PC-9 (cell line): ENCODE results near the gene ADARB2. TPM values are rescaled to one million over a fixed set of nuclear protein-coding genes. Genes with fewer than 3 reads are reported as not detected.

Source experiments
- BruUV-seq: library from RNA; stranded (reverse); fragments of 400-500 nt; replicated peaks from 2 replicates; lab custom pipeline; 2021; lab: Mats Ljungman, UMichigan
- CTCF ChIA-PET: fragments of 300-600 bp; sonication (Branson Sonifier 250); formaldehyde crosslinking; loops from one replicate; lab custom pipeline; 2022; ENCODE audit warnings: antibody characterized with exemption; lab: Charles Lee
- POLR2A ChIA-PET: fragments of 300-600 bp; sonication (Branson Sonifier 250); formaldehyde crosslinking; loops from one replicate; lab custom pipeline; 2022; ENCODE audit warnings: antibody characterized with exemption; ENCODE audit not compliant: unreplicated experiment; lab: Charles Lee
- DNase-seq, 2 experiments: peaks; one replicate each; pipeline versions ENCODE4 v3.0.0 to v3.0.0-alpha.2; 2015 to 2022; ENCODE audit warnings: mixed read lengths in 1 of 2
- H2AFZ ChIP-seq: fragments of 200-600 bp; sonication (generic); 2 replicates; pipeline ENCODE4 v1.8.1; 2017; ENCODE audit warnings: antibody characterized with exemption
- H3F3A ChIP-seq: fragments of 200-600 bp; sonication (generic); 2 replicates; pipeline ENCODE4 v1.8.1; 2017; ENCODE audit warnings: antibody characterized with exemption, mild to moderate bottlenecking, low read depth; ENCODE audit not compliant: insufficient read depth
- H3K27ac ChIP-seq: fragments of 200-600 bp; sonication (generic); 2 replicates; pipeline ENCODE4 v1.6.1; 2016; ENCODE audit warnings: mixed run types
- H3K27me3 ChIP-seq: fragments of 200-600 bp; sonication (generic); 2 replicates; pipeline ENCODE4 v1.6.1; 2016; ENCODE audit warnings: low read depth, mixed run types; ENCODE audit not compliant: insufficient read depth
- H3K36me3 ChIP-seq: fragments of 200-600 bp; sonication (generic); 2 replicates; pipeline ENCODE4 v1.6.1; 2016; ENCODE audit warnings: low read depth, mixed run types
- H3K4me1 ChIP-seq: fragments of 200-600 bp; sonication (generic); replicated peaks from 2 replicates; pipeline ENCODE4 v1.6.1; 2016; ENCODE audit warnings: mixed run types; ENCODE audit not compliant: insufficient read depth
- H3K4me2 ChIP-seq: fragments of 200-600 bp; sonication (generic); 2 replicates; pipeline ENCODE4 v1.6.1; 2017; ENCODE audit warnings: mixed run types
- H3K4me3 ChIP-seq: fragments of 200-600 bp; sonication (generic); 2 replicates; pipeline ENCODE4 v1.6.1; 2016; ENCODE audit warnings: mixed run types
- H3K79me2 ChIP-seq: fragments of 200-600 bp; sonication (generic); 2 replicates; pipeline ENCODE4 v1.6.1; 2017; ENCODE audit warnings: low read depth, mixed run types
- H3K9me2 ChIP-seq: fragments of 200-600 bp; sonication (generic); 2 replicates; pipeline ENCODE4 v1.8.1; 2017; ENCODE audit warnings: mild to moderate bottlenecking; ENCODE audit not compliant: insufficient read depth
- H3K9me3 ChIP-seq: fragments of 200-600 bp; sonication (generic); 2 replicates; pipeline ENCODE4 v1.8.1; 2016; ENCODE audit warnings: low read depth; ENCODE audit not compliant: insufficient read depth
- H4K20me1 ChIP-seq: fragments of 200-600 bp; sonication (generic); 2 replicates; pipeline ENCODE4 v1.8.1; 2017; ENCODE audit not compliant: insufficient read depth
- EZH2 ChIP-seq: fragments of 200-600 bp; sonication (generic); IDR thresholded peaks from 2 replicates; pipeline ENCODE4 v1.8.0; 2017; ENCODE audit warnings: antibody characterized with exemption, low read depth
- intact Hi-C: fragments of 100-400 bp; cut with micrococcal nuclease; formaldehyde crosslinking; loops from one replicate; pipeline ENCODE4 v1.10.0; 2022; ENCODE audit not compliant: unreplicated experiment
- total RNA-seq: library from RNA; stranded (reverse); gene quantifications from 2 replicates; pipeline ENCODE4 v1.2.3, GENCODE V29; 2021
- TF ChIP-seq, protein P1 (sequence below): fragments of 200-600 bp; sonication (generic); conservative IDR thresholded peaks from 2 replicates; pipeline ENCODE4 v1.6.1; 2017; ENCODE audit warnings: mixed run types, antibody characterized with exemption, mild to moderate bottlenecking, moderate library complexity

Gene ADARB2
- total RNA-seq, 1 experiment from 2014 or later, result not detected

DNA sequence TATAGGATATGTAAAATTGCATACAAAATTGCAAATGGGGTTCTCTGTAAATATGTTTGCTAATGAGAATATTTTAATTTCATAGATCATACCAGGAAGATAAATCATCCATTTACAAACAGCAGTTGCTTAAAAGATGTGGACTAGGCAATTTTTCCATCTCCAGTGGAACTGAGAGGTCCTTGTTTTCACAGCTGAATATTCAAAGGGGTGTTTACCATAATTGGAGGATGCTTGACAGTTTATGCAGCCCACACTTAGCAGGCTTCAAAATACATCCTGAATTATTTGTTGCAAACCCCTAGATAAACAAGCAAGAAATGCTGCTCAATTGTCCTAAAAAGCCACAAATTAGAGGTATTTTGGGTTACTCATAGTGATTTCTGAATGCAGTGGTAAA lies 69.9 kb downstream of the ADARB2 start:
- Histone ChIP-seq H2AFZ (no peak overlapping the region), H4K20me1 (no peaks in the 10 kb centered on the region), H3F3A (no peaks in the 10 kb centered on the region), H3K4me3 (no peak overlapping the region), H3K4me2 (no peak overlapping the region), H3K36me3 (no peaks in the 10 kb centered on the region), H3K27me3 (peaks cover 55% of the 10 kb centered on the region), H3K79me2 (no peaks in the 10 kb centered on the region), H3K9me3 (no peaks in the 10 kb centered on the region), H3K9me2 (no peaks in the 10 kb centered on the region), H3K4me1 (no peaks in the 10 kb centered on the region), H3K27ac (no peak overlapping the region)
- ChIA-PET POLR2A (no interaction called here), CTCF (no interaction called here)
- TF ChIP-seq EZH2, result no peak
- TF ChIP-seq, protein P1, sequence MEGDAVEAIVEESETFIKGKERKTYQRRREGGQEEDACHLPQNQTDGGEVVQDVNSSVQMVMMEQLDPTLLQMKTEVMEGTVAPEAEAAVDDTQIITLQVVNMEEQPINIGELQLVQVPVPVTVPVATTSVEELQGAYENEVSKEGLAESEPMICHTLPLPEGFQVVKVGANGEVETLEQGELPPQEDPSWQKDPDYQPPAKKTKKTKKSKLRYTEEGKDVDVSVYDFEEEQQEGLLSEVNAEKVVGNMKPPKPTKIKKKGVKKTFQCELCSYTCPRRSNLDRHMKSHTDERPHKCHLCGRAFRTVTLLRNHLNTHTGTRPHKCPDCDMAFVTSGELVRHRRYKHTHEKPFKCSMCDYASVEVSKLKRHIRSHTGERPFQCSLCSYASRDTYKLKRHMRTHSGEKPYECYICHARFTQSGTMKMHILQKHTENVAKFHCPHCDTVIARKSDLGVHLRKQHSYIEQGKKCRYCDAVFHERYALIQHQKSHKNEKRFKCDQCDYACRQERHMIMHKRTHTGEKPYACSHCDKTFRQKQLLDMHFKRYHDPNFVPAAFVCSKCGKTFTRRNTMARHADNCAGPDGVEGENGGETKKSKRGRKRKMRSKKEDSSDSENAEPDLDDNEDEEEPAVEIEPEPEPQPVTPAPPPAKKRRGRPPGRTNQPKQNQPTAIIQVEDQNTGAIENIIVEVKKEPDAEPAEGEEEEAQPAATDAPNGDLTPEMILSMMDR, result no peak
- intact Hi-C loops, result no loop called here
- no TSS peak for BruUV-seq
- DNase-seq, result no peak

GRCh38 chr10:1666147-1666546 lies 71.2 kb downstream of the ADARB2 start:
- Histone ChIP-seq H3K4me2 (no peak overlapping the region), H3K9me2 (no peaks in the 10 kb centered on the region), H4K20me1 (no peaks in the 10 kb centered on the region), H3K9me3 (no peaks in the 10 kb centered on the region), H3K4me1 (no peaks in the 10 kb centered on the region), H3K36me3 (no peaks in the 10 kb centered on the region), H3K79me2 (no peaks in the 10 kb centered on the region), H3K27ac (no peak overlapping the region), H3K4me3 (no peak overlapping the region), H3F3A (no peaks in the 10 kb centered on the region), H2AFZ (no peak overlapping the region), H3K27me3 (peaks cover 59% of the 10 kb centered on the region)
- POLR2A ChIA-PET, result no interaction called here
- no TSS peak for BruUV-seq
- TF ChIP-seq EZH2, result no peak
- TF ChIP-seq, protein P1, result no peak
- intact Hi-C loops, result no loop called here
- CTCF ChIA-PET, result no interaction called here
- no peak for DNase-seq

DNA sequence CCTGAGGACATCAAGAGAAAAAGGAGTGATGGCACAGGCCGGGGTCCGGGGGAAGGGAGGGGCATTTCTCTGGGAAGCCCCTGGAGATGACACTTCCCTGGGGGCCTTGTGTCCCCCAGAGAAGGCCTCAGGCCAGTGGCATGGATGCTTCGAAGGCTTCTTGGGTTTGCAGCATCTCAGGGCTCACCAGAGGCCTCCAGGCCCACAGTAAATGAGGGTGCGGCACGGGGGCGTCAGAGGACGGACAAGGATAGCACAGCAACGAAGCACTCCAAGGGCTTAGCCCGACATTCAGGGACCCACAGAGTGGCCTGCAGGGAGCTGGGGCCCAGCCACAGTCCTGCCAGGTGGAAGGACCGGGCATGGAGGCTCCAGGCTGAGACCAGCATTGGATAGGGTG lies 71.6 kb downstream of the ADARB2 start:
- Histone ChIP-seq H3K9me3 (no peaks in the 10 kb centered on the region), H3K27me3 (peaks cover 54% of the 10 kb centered on the region), H3K4me2 (no peak overlapping the region), H4K20me1 (no peaks in the 10 kb centered on the region), H3K27ac (no peak overlapping the region), H3K36me3 (no peaks in the 10 kb centered on the region), H3K4me3 (no peak overlapping the region), H2AFZ (no peak overlapping the region), H3F3A (no peaks in the 10 kb centered on the region), H3K79me2 (no peaks in the 10 kb centered on the region), H3K4me1 (no peaks in the 10 kb centered on the region), H3K9me2 (no peaks in the 10 kb centered on the region)
- TF ChIP-seq, protein P1, result no peak
- TF ChIP-seq EZH2, result no peak
- BruUV-seq, result no TSS peak
- ChIA-PET POLR2A (no interaction called here), CTCF (no interaction called here)
- intact Hi-C loops, result no loop called here
- no peak for DNase-seq
